Nephron progenitor cell (in vitro differentiated cells): ENCODE data around the gene PTRHD1.

Source experiments
- DNase-seq: peaks from one replicate; pipeline ENCODE4 v3.0.0; 2021
- H3K27ac Mint-ChIP-seq: 2 replicates; pipeline ENCODE4 v1.8.0; 2021; ENCODE audit warnings: mild to moderate bottlenecking, moderate library complexity, mixed read lengths
- H3K27me3 Mint-ChIP-seq: 2 replicates; pipeline ENCODE4 v1.8.0; 2021; ENCODE audit warnings: mild to moderate bottlenecking, low read depth, mixed read lengths; ENCODE audit not compliant: poor library complexity
- H3K36me3 Mint-ChIP-seq: 2 replicates; pipeline ENCODE4 v1.8.0; 2021; ENCODE audit warnings: low read depth, mixed read lengths
- H3K4me1 Mint-ChIP-seq: 2 replicates; pipeline ENCODE4 v1.8.0; 2021; ENCODE audit warnings: mixed read lengths
- H3K4me3 Mint-ChIP-seq: 2 replicates; pipeline ENCODE4 v1.8.0; 2021; ENCODE audit warnings: mild to moderate bottlenecking, moderate library complexity, mixed read lengths
- H3K9me3 Mint-ChIP-seq: 2 replicates; pipeline ENCODE4 v1.8.0; 2021; ENCODE audit warnings: mild to moderate bottlenecking, moderate library complexity, mixed read lengths
- CTCF ChIP-seq: fragments of 200-600 bp; sonication (generic); IDR thresholded peaks from 2 replicates; pipeline ENCODE4 v1.5.0; 2021; ENCODE audit warnings: antibody characterized with exemption

The PTRHD1 gene

GRCh38 chr2:24779116-24779515 lies 14.1 kb downstream of the PTRHD1 start:
- Mint-ChIP-seq H3K9me3 (peaks cover 19% of the 10 kb centered on the region), H3K4me1 (peaks cover 13% of the 10 kb centered on the region), H3K27me3 (no peaks in the 10 kb centered on the region), H3K4me3 (no peak overlapping the region), H3K36me3 (peaks cover 11% of the 10 kb centered on the region), H3K27ac (no peak overlapping the region)
- TF ChIP-seq CTCF = no peak
- DNase-seq = no peak

DNA sequence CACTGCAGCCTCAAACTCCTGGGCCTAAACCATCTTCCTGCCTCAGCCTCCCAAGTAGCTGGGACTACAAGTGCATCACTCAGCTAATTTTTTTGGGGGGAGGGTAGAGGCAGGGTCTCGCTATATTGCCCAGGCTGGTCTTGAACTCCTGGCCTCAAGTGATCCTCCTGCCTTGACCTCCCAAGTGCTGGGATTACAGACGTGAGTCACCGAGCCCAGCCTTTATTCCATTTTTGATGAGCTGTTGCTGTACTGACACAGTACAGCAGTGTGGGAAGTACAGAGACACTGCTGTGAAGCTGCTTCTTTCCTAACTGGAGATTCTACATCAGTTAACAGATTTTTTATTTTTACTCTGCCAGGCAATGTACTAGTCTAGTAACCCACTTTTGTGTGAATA lies 18.8 kb downstream of the PTRHD1 start:
- no peak for TF ChIP-seq CTCF
- no peaks in the 10 kb centered on the region for H3K27me3 Mint-ChIP-seq
- no peak for DNase-seq
- H3K27ac Mint-ChIP-seq = no peak overlapping the region
- H3K9me3 Mint-ChIP-seq = peaks cover 24% of the 10 kb centered on the region
- peaks cover 46% of the 10 kb centered on the region for H3K4me1 Mint-ChIP-seq
- peaks cover 23% of the 10 kb centered on the region for H3K36me3 Mint-ChIP-seq
- H3K4me3 Mint-ChIP-seq = no peak overlapping the region

DNA sequence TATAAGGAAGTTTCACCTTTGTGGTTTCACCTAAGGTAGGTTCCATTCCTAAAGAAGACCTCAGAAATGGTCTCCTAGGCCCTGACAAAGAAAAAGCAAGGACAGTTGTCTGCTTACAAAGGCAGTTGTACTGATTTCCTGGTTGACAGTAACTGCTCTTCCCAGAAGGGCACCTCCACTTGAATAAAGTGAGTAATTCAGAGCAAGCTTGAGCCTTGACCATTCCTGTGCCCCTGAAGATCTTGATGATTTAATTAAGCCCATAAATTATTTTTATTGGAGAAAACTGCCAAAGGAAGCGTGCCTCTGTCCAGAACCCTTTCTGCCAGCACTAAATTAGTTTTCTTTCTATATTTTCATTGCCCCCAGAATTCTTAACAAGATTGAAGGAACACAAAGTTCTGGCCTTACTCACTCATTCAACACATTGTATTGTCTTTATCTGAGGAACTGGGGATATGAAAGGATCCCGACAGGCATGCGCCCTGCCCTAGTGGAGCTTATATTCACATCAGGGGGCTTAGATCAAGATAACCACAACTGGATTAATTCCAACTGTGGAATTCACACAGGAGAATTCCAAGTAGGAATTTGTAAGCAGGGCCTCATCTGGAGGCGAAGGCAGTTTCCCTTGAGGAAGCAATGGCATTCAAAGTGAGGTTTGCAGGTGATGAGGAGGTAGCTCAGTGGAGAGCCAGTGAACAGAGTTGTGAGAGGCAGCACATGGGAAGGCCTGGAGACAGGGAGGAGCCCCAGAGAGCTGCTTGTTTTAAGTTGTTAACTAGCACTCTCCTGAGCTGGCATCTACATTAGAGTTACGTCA lies 21.2 kb downstream of the PTRHD1 start:
- no peak for TF ChIP-seq CTCF
- Mint-ChIP-seq H3K27me3 (no peaks in the 10 kb centered on the region), H3K9me3 (peaks cover 24% of the 10 kb centered on the region), H3K27ac (peak overlapping the region; percentile 92), H3K36me3 (peaks cover 46% of the 10 kb centered on the region), H3K4me3 (no peak overlapping the region), H3K4me1 (peaks cover 41% of the 10 kb centered on the region)
- no peak for DNase-seq

GRCh38 chr2:24771061-24771460 lies 22.1 kb downstream of the PTRHD1 start:
- DNase-seq = no peak
- Mint-ChIP-seq H3K27me3 (no peaks in the 10 kb centered on the region), H3K4me1 (peaks cover 42% of the 10 kb centered on the region), H3K27ac (peak overlapping the region; percentile 92), H3K4me3 (peak overlapping the region; percentile 1), H3K36me3 (peaks cover 50% of the 10 kb centered on the region), H3K9me3 (peaks cover 18% of the 10 kb centered on the region)
- TF ChIP-seq CTCF = no peak

DNA sequence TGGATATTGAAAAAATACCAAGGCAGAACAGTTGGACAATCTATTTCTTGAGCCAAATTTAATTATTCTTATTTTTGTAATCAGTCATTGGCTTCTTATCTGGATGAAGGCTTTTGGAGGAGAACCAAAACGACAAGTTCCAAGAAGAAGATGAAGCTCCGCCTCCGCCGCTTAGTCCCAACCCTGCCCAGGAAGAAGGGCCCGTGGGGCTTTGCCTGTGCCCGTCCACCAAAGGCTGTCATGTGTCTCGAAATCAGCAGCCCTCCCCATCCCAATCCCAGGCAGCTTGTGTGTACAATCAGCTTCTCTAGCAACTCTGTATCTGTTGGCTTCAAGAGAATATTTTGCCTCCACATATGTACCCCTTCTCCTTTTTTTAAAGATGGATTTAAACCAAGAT lies 24.6 kb downstream of the PTRHD1 start:
- Mint-ChIP-seq H3K9me3 (peaks cover 17% of the 10 kb centered on the region), H3K4me1 (peaks cover 39% of the 10 kb centered on the region), H3K4me3 (no peak overlapping the region), H3K27me3 (no peaks in the 10 kb centered on the region), H3K27ac (no peak overlapping the region), H3K36me3 (peaks cover 67% of the 10 kb centered on the region)
- TF ChIP-seq CTCF = no peak
- DNase-seq = no peak

- Mint-ChIP-seq H3K4me3 (no peak overlapping the region), H3K27me3 (no peaks in the 10 kb centered on the region), H3K27ac (no peak overlapping the region), H3K4me1 (peaks cover 37% of the 10 kb centered on the region), H3K36me3 (peaks cover 68% of the 10 kb centered on the region), H3K9me3 (peaks cover 15% of the 10 kb centered on the region)
- TF ChIP-seq CTCF = no peak
- no peak for DNase-seq
These were observed 25.2 kb downstream of the PTRHD1 start for GRCh38 chr2:24768013-24768412.
